ENCODE results near the gene C19orf85. TPM values are rescaled to one million over a fixed set of nuclear protein-coding genes. Genes with fewer than 3 reads are reported as not detected.

C19orf85 gene
- total and polyA plus RNA-seq, 12 donors: not detected

GRCh38 chr19:55446060-55446459 lies 18.5 kb downstream of the C19orf85 start:
- TF ChIP-seq CTCF (IDR thresholded peaks at IDR 0.05) (no peak), POLR2A (IDR thresholded peaks at IDR 0.05) (no peak)
- Histone ChIP-seq H3K36me3 (replicated peaks in 1 of 2) (no peaks in the 10 kb centered on the region), H3K4me1 (replicated peaks in 1 of 2) (no peaks in the 10 kb centered on the region), H3K4me3 (no peak overlapping the region), H3K27ac (no peak overlapping the region), H3K27me3 (peaks cover 41% of the 10 kb centered on the region), H3K9me3 (replicated peaks in 1 of 3) (no peaks in the 10 kb centered on the region)
- 47 to 60% (median 50%) methylated on average over 7 to 8 of the region's 8 CpGs for WGBS, 4 donors
- intact Hi-C loops (cut with DNase I): no loop called here
- DNase-seq: no peak

GRCh38 chr19:55444646-55445045 lies 19.9 kb downstream of the C19orf85 start:
- DNase-seq: no peak
- 31 to 50% (median 45%) methylated on average over 8 to 11 of the region's 11 CpGs for WGBS, 4 donors
- no peak overlapping the region for H3K27ac ChIP-seq
- H3K36me3 ChIP-seq (replicated peaks in 1 of 2): no peaks in the 10 kb centered on the region
- intact Hi-C loops (cut with DNase I): no loop called here
- H3K27me3 ChIP-seq: peaks cover 51% of the 10 kb centered on the region
- no peak overlapping the region for H3K4me3 ChIP-seq
- H3K4me1 ChIP-seq (replicated peaks in 1 of 2): no peaks in the 10 kb centered on the region
- no peaks in the 10 kb centered on the region for H3K9me3 ChIP-seq (replicated peaks in 1 of 3)
- TF ChIP-seq POLR2A (IDR thresholded peaks at IDR 0.05) (no peak), CTCF (IDR thresholded peaks at IDR 0.05) (no peak)

GRCh38 chr19:55443824-55444480 lies 20.6 kb downstream of the C19orf85 start:
- no peak overlapping the region for H3K27ac ChIP-seq
- no peak for TF ChIP-seq POLR2A (IDR thresholded peaks at IDR 0.05)
- TF ChIP-seq CTCF (IDR thresholded peaks at IDR 0.05): no peak
- DNase-seq: no peak
- WGBS, 4 donors: 29 to 34% (median 31%) methylated on average over 17 to 18 of the region's 18 CpGs
- H3K4me1 ChIP-seq (replicated peaks in 1 of 2): no peaks in the 10 kb centered on the region
- intact Hi-C loops (cut with DNase I): no loop called here
- no peaks in the 10 kb centered on the region for H3K9me3 ChIP-seq (replicated peaks in 1 of 3)
- peaks cover 51% of the 10 kb centered on the region for H3K27me3 ChIP-seq
- no peaks in the 10 kb centered on the region for H3K36me3 ChIP-seq (replicated peaks in 1 of 2)
- H3K4me3 ChIP-seq: no peak overlapping the region

GRCh38 chr19:55443045-55443823 lies 21.3 kb downstream of the C19orf85 start, which contains the start of gene SHISA7:
SHISA7 (minus strand) TSS chr19:55443300; CDS start chr19:55442863, 437 bp downstream.
- intact Hi-C loops (cut with DNase I): no loop called here
- Histone ChIP-seq H3K9me3 (replicated peaks in 1 of 3) (no peaks in the 10 kb centered on the region), H3K4me1 (replicated peaks in 1 of 2) (no peaks in the 10 kb centered on the region), H3K27me3 (peaks cover 55% of the 10 kb centered on the region), H3K36me3 (replicated peaks in 1 of 2) (no peaks in the 10 kb centered on the region), H3K27ac (no peak within 1 kb of the TSS), H3K4me3 (no peak within 1 kb of the TSS)
- no peak for TF ChIP-seq POLR2A (IDR thresholded peaks at IDR 0.05)
- 1 to 2% (median 2%) methylated on average over 42 to 43 of the region's 43 CpGs for WGBS, 4 donors
- no peak for DNase-seq

All from adrenal gland (tissue), 12 donors.